GM12878 (cell line): ENCODE results near the gene OLIG3. TPM values are rescaled to one million over a fixed set of nuclear protein-coding genes. Genes with fewer than 3 reads are reported as not detected.

ENCODE experiments used
- ATAC-seq: fragments of 200-7000 bp; cut with Tn5 transposase; 3 replicates; pipeline ENCODE4 v1.9.1; 2020; ENCODE audit warnings: mild to moderate bottlenecking, moderate library complexity
- BruUV-seq: library from RNA; stranded (reverse); fragments of 400-500 nt; replicated peaks from 2 replicates; lab custom pipeline; 2021; lab: Mats Ljungman, UMichigan
- CTCF ChIA-PET: fragments of 300-600 bp; sonication (Branson Sonifier 250); formaldehyde crosslinking; extraction: SDS; loops from one replicate; lab custom pipeline; 2021; ENCODE audit warnings: inconsistent platforms; lab: Yijun Ruan, JAX
- POLR2A ChIA-PET: fragments of 350-600 bp; formaldehyde crosslinking; extraction: SDS; loops from one replicate; lab custom pipeline; 2021; ENCODE audit warnings: inconsistent platforms; lab: Charles Lee
- RAD21 ChIA-PET: fragments of 300-600 bp; sonication (Branson Sonifier 250); formaldehyde crosslinking; loops from one replicate; lab custom pipeline; 2023; ENCODE audit warnings: antibody characterized with exemption; ENCODE audit not compliant: unreplicated experiment; lab: Charles Lee
- SMC1A ChIA-PET: fragments of 300-600 bp; sonication (Branson Sonifier 250); formaldehyde crosslinking; loops from one replicate; lab custom pipeline; 2023; ENCODE audit not compliant: unreplicated experiment, uncharacterized antibody; lab: Charles Lee
- DNase-seq: peaks from one replicate; pipeline ENCODE4 v3.0.0-alpha.2; 2011; ENCODE audit warnings: low read depth, low spot score
- FAIRE-seq: peaks from 3 replicates; lab custom pipeline; 2011; peaks lifted over from hg19 to GRCh38; lab: Jason Lieb, UNC
- H2AFZ ChIP-seq: 2 replicates; pipeline ENCODE4 v1.6.0; 2011; ENCODE audit warnings: low read depth, low read length, control low read depth; ENCODE audit not compliant: control insufficient read depth
- H3K27ac ChIP-seq: 2 replicates; pipeline ENCODE4 v1.5.1; 2011; ENCODE audit warnings: control low read depth; ENCODE audit not compliant: control insufficient read depth, insufficient read depth
- H3K27me3 ChIP-seq, 2 experiments: replicated peaks in 1 of 2; 2 replicates each; pipeline versions ENCODE4 v1.6.0 to v1.6.1; 2011; ENCODE audit warnings: low read length in 1 of 2; ENCODE audit not compliant: control insufficient read depth in 2 of 2, insufficient read depth in 2 of 2
- H3K36me3 ChIP-seq, 2 experiments: 2 replicates each; pipeline ENCODE4 v1.5.1; 2011; ENCODE audit warnings: low read length in 1 of 2; ENCODE audit not compliant: control insufficient read depth in 2 of 2, insufficient read depth in 2 of 2
- H3K4me1 ChIP-seq: 2 replicates; pipeline ENCODE4 v1.6.1; 2011; ENCODE audit warnings: mild to moderate bottlenecking, low read length, moderate library complexity, mixed read lengths; ENCODE audit not compliant: control insufficient read depth, insufficient read depth
- H3K4me2 ChIP-seq: 2 replicates; pipeline ENCODE4 v1.6.0; 2011; ENCODE audit warnings: control low read depth; ENCODE audit not compliant: control insufficient read depth, insufficient read depth
- H3K4me3 ChIP-seq: fragments of 200-600 bp; sonication (generic); 2 replicates; pipeline ENCODE4 v1.5.1; 2016
- H3K79me2 ChIP-seq: 2 replicates; pipeline ENCODE4 v1.6.0; 2011; ENCODE audit warnings: low read length; ENCODE audit not compliant: control insufficient read depth, insufficient read depth
- H3K9ac ChIP-seq: 2 replicates; pipeline ENCODE4 v1.8.0; 2011; ENCODE audit warnings: low read length, control low read depth, mixed read lengths; ENCODE audit not compliant: control insufficient read depth, insufficient read depth
- H3K9me3 ChIP-seq: replicated peaks from 3 replicates; pipeline ENCODE4 v1.5.1; 2011; ENCODE audit warnings: mild to moderate bottlenecking, low read length; ENCODE audit not compliant: control insufficient read depth, insufficient read depth
- H4K20me1 ChIP-seq: 2 replicates; pipeline ENCODE4 v1.6.0; 2011; ENCODE audit not compliant: control insufficient read depth, insufficient read depth
- CBX5 ChIP-seq: sonication (generic); IDR thresholded peaks from 2 replicates; pipeline ENCODE4 v1.6.1; 2016; ENCODE audit warnings: low read depth, moderate library complexity, mild to moderate bottlenecking, inconsistent platforms
- ETV6 ChIP-seq, 2 experiments: fragments of 450-650 bp in 1 of 2; IDR thresholded peaks in 1 of 2; conservative IDR thresholded peaks in 1 of 2; 2 replicates each; pipeline ENCODE4 v1.6.1; 2014; ENCODE audit warnings: antibody characterized with exemption in 1 of 2, borderline replicate concordance in 1 of 2, low read depth in 1 of 2, mild to moderate bottlenecking in 1 of 2, moderate library complexity in 1 of 2
- EZH2 ChIP-seq: IDR thresholded peaks from 2 replicates; pipeline ENCODE4 v1.6.1; 2012; ENCODE audit warnings: low read depth, mild to moderate bottlenecking, control low read depth, inconsistent platforms, low read length, borderline replicate concordance; ENCODE audit not compliant: control insufficient read depth
- IRF4 ChIP-seq: IDR thresholded peaks from 2 replicates; pipeline ENCODE4 v1.6.1; 2011; ENCODE audit warnings: low read depth, low read length
- SP1 ChIP-seq: IDR thresholded peaks from one replicate; pipeline ENCODE4 v1.6.1; 2011; ENCODE audit warnings: low read depth, low read length
- WGBS: methylation state at CpG from one replicate; pipeline ENCODE4 v1.1.6; 2016; ENCODE audit warnings: low lambda C conversion rate; ENCODE audit not compliant: insufficient replicate concordance, insufficient coverage; ENCODE audit errors: missing lambda C conversion rate; 5-methylcytosine and 5-hydroxymethylcytosine counted together
- in situ Hi-C: fragments of 300-500 bp; cut with MboI; formaldehyde crosslinking; loops from 9 replicates; pipeline ENCODE4 v1.14.3; 2018; ENCODE audit warnings: mixed read lengths
- intact Hi-C: fragments of 100-400 bp; cut with micrococcal nuclease; formaldehyde crosslinking; loops from one replicate; pipeline ENCODE4 v1.14.2; 2022; ENCODE audit not compliant: unreplicated experiment
- polyA plus RNA-seq, 11 experiments: library from polyadenylated mRNA; depleted of rRNA in 4 of 11; unstranded in 6 of 11; stranded (reverse) in 5 of 11; fragments of >200 nt; fragmentation: Nextera tagmentation in 4 of 11; fragmentation: Illumina TruSeq in 1 of 11; extraction: Ambion mirVana in 4 of 11; extraction: Trizol in 1 of 11; gene quantifications; 1 replicate in 1 of 11; 2 replicates in 10 of 11; pipeline versions ENCODE4 v1.2.1 to v1.2.3, GENCODE V29; 2011 to 2016; ENCODE audit warnings: inconsistent platforms in 2 of 11, missing spikeins in 2 of 11, low read depth in 1 of 11
- total RNA-seq, 4 experiments: library from RNA; depleted of rRNA in 3 of 4; stranded (reverse); fragments of >200 nt in 3 of 4; fragmentation: Illumina TruSeq in 1 of 4; extraction: Trizol in 1 of 4; gene quantifications; 2 replicates each; pipeline versions ENCODE4 v1.2.1 to v1.2.3, GENCODE V29; 2013 to 2021
- TF ChIP-seq, protein P1 (sequence below): fragments of 450-650 bp; IDR thresholded peaks from 2 replicates; pipeline ENCODE4 v1.6.1; 2017; ENCODE audit warnings: mild to moderate bottlenecking
- TF ChIP-seq, protein P2 (sequence below): IDR thresholded peaks from 2 replicates; pipeline ENCODE4 v1.6.1; 2012; ENCODE audit warnings: improper control_type of control experiment, low read depth, low read length; ENCODE audit not compliant: insufficient replicate concordance

Gene OLIG3
- total and polyA plus RNA-seq, 10 of the 15 experiments (the other 5 are each of a cell fraction or from before 2014, with no cell fraction given), result not detected

DNA sequence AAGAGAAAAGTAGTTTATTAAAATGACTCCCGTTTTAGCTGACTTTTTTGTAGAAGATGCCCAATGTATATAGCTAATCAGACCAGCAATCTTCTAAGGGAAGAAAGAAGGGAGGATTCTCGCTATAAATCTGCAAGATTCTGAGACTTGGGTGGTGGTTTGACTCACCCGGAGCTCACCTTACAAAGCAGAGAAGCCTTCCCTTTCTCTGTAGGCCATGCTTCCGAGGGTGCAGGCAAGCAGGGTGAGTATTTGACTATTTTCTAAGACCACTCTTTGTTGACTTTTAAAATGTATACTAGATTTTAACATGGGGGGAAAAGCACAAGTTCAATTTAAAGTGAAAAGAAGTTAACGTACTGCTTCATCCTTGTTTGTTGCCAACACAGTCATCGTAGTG lies 2.7 kb downstream of the OLIG3 start:
- H3K27ac ChIP-seq, result no peak overlapping the region
- H3K79me2 ChIP-seq, result no peaks in the 10 kb centered on the region
- ATAC-seq, result no peak
- H3K9me3 ChIP-seq, result peaks cover 2% of the 10 kb centered on the region; the same call in 1 of the 3 replicates
- H2AFZ ChIP-seq, result no peak overlapping the region
- ChIA-PET CTCF (no interaction called here), RAD21 (no interaction called here), SMC1A (interaction anchor here (0.6 to 1.1 kb wide), 3 partner anchors 8 to 84 kb away, joined by 3 to 4 read pairs (median 4); no protein-coding TSS in a partner anchor), POLR2A (no interaction called here)
- H3K4me1 ChIP-seq, result no peaks in the 10 kb centered on the region
- H3K4me2 ChIP-seq, result no peak overlapping the region
- no peak overlapping the region for H3K4me3 ChIP-seq
- no peak for DNase-seq
- in situ Hi-C loops, result no loop called here
- no TSS peak for BruUV-seq
- H4K20me1 ChIP-seq, result no peaks in the 10 kb centered on the region
- no peak overlapping the region for H3K9ac ChIP-seq
- no peak for TF ChIP-seq SP1
- 0 out of 2 replicates have a peak, but pooled peaks have one; percentile 5 for TF ChIP-seq EZH2
- no peak for TF ChIP-seq ETV6 (conservative IDR thresholded peaks at IDR 0.05 in 1 of 2, IDR thresholded peaks at IDR 0.05 in 1 of 2; ENCODE audit: borderline replicate concordance in 1 of 2, low read depth in 1 of 2)
- 15% methylated on average over 6 of the region's 6 CpGs for WGBS
- no peaks in the 10 kb centered on the region for H3K36me3 ChIP-seq
- H3K27me3 ChIP-seq, result peaks cover 44 to 62% of the 10 kb centered on the region in 2 experiments
- no peak for FAIRE-seq
- intact Hi-C loops, result loop anchor here (5.0 kb wide), 1 partner anchor 414 kb away; no protein-coding TSS in a partner anchor

DNA sequence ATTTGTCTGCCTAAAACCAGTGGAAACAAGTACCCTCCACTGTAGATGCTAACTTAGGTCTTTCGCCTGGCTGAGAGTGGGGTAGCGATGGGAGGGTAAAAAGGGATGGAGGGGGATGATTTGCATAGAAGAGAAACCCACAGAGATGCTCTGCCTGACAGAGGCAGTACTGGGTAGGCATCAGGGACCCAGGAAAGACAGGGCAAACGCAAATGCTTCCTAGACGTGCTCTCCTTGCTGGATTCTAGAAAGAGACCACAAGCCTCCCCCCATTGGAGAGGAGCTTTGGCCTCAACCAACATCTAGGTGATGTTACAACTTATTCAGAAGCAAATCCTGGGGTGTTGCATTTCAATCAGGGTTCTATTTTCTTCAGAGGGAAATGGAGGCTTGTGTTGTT lies 3.2 kb downstream of the OLIG3 start:
- Histone ChIP-seq H3K9ac (no peak overlapping the region), H3K4me3 (no peak overlapping the region), H3K9me3 (peaks cover 2% of the 10 kb centered on the region; the same call in 1 of the 3 replicates), H3K27ac (no peak overlapping the region), H3K4me1 (no peaks in the 10 kb centered on the region), H3K4me2 (no peak overlapping the region), H2AFZ (no peak overlapping the region), H4K20me1 (no peaks in the 10 kb centered on the region), H3K27me3 (peaks cover 40 to 63% of the 10 kb centered on the region in 2 experiments), H3K36me3 (no peaks in the 10 kb centered on the region), H3K79me2 (no peaks in the 10 kb centered on the region)
- FAIRE-seq (no peak), ATAC-seq (no peak), DNase-seq (no peak)
- ChIA-PET SMC1A (interaction anchor here (0.9 to 1.1 kb wide), 2 partner anchors 8 to 11 kb away, joined by 3 to 4 read pairs; no protein-coding TSS in a partner anchor), POLR2A (no interaction called here), RAD21 (no interaction called here), CTCF (no interaction called here)
- in situ Hi-C loops, result no loop called here
- intact Hi-C loops, result loop anchor here (5.0 kb wide), 1 partner anchor 414 kb away; no protein-coding TSS in a partner anchor
- no TSS peak for BruUV-seq
- 10% methylated on average over 4 of the region's 4 CpGs for WGBS
- TF ChIP-seq, protein P1, sequence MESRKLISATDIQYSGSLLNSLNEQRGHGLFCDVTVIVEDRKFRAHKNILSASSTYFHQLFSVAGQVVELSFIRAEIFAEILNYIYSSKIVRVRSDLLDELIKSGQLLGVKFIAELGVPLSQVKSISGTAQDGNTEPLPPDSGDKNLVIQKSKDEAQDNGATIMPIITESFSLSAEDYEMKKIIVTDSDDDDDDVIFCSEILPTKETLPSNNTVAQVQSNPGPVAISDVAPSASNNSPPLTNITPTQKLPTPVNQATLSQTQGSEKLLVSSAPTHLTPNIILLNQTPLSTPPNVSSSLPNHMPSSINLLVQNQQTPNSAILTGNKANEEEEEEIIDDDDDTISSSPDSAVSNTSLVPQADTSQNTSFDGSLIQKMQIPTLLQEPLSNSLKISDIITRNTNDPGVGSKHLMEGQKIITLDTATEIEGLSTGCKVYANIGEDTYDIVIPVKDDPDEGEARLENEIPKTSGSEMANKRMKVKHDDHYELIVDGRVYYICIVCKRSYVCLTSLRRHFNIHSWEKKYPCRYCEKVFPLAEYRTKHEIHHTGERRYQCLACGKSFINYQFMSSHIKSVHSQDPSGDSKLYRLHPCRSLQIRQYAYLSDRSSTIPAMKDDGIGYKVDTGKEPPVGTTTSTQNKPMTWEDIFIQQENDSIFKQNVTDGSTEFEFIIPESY, result no peak
- no peak for TF ChIP-seq CBX5
- TF ChIP-seq, protein P2, sequence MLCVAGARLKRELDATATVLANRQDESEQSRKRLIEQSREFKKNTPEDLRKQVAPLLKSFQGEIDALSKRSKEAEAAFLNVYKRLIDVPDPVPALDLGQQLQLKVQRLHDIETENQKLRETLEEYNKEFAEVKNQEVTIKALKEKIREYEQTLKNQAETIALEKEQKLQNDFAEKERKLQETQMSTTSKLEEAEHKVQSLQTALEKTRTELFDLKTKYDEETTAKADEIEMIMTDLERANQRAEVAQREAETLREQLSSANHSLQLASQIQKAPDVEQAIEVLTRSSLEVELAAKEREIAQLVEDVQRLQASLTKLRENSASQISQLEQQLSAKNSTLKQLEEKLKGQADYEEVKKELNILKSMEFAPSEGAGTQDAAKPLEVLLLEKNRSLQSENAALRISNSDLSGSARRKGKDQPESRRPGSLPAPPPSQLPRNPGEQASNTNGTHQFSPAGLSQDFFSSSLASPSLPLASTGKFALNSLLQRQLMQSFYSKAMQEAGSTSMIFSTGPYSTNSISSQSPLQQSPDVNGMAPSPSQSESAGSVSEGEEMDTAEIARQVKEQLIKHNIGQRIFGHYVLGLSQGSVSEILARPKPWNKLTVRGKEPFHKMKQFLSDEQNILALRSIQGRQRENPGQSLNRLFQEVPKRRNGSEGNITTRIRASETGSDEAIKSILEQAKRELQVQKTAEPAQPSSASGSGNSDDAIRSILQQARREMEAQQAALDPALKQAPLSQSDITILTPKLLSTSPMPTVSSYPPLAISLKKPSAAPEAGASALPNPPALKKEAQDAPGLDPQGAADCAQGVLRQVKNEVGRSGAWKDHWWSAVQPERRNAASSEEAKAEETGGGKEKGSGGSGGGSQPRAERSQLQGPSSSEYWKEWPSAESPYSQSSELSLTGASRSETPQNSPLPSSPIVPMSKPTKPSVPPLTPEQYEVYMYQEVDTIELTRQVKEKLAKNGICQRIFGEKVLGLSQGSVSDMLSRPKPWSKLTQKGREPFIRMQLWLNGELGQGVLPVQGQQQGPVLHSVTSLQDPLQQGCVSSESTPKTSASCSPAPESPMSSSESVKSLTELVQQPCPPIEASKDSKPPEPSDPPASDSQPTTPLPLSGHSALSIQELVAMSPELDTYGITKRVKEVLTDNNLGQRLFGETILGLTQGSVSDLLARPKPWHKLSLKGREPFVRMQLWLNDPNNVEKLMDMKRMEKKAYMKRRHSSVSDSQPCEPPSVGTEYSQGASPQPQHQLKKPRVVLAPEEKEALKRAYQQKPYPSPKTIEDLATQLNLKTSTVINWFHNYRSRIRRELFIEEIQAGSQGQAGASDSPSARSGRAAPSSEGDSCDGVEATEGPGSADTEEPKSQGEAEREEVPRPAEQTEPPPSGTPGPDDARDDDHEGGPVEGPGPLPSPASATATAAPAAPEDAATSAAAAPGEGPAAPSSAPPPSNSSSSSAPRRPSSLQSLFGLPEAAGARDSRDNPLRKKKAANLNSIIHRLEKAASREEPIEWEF, result no peak
- no peak for TF ChIP-seq IRF4
